MCF 10A (cell line): ENCODE results near the gene DCTN4. TPM values are rescaled to one million over a fixed set of nuclear protein-coding genes. Genes with fewer than 3 reads are reported as not detected.
A peak's percentile ranks its signal among the peaks of the same experiment; 100 is the strongest.

Experiments
- BruUV-seq: library from RNA; stranded (reverse); fragments of 400-500 nt; replicated peaks from 2 replicates; lab custom pipeline; 2021; lab: Mats Ljungman, UMichigan
- CTCF ChIA-PET: fragments of 300-600 bp; sonication (Branson Sonifier 250); formaldehyde crosslinking; extraction: SDS; loops from one replicate; lab custom pipeline; 2021; ENCODE audit warnings: antibody characterized with exemption, inconsistent platforms; lab: Yijun Ruan, JAX
- POLR2A ChIA-PET: fragments of 300-600, 350-650 bp; sonication (Branson Sonifier 250); formaldehyde crosslinking; extraction: SDS; loops from one replicate; lab custom pipeline; 2020; ENCODE audit warnings: antibody characterized with exemption, inconsistent platforms; lab: Yijun Ruan, JAX
- DNase-seq: peaks from one replicate; pipeline ENCODE4 v3.0.0-alpha.2; 2018; ENCODE audit not compliant: unreplicated experiment
- H3K27ac Mint-ChIP-seq: one replicate; pipeline ENCODE4 v1.8.0; 2022; ENCODE audit warnings: mild to moderate bottlenecking, low read depth, mixed read lengths; ENCODE audit not compliant: unreplicated experiment
- H3K27me3 Mint-ChIP-seq: one replicate; pipeline ENCODE4 v1.8.0; 2022; ENCODE audit warnings: mixed read lengths; ENCODE audit not compliant: insufficient read depth, unreplicated experiment
- H3K36me3 Mint-ChIP-seq: one replicate; pipeline ENCODE4 v1.8.0; 2022; ENCODE audit warnings: mild to moderate bottlenecking, moderate library complexity, mixed read lengths; ENCODE audit not compliant: insufficient read depth, unreplicated experiment
- H3K4me1 Mint-ChIP-seq: one replicate; pipeline ENCODE4 v1.8.0; 2022; ENCODE audit warnings: mixed read lengths; ENCODE audit not compliant: insufficient read depth, unreplicated experiment
- H3K4me3 Mint-ChIP-seq: one replicate; pipeline ENCODE4 v1.8.0; 2022; ENCODE audit warnings: mild to moderate bottlenecking, moderate library complexity, mixed read lengths; ENCODE audit not compliant: unreplicated experiment
- H3K9me3 Mint-ChIP-seq: one replicate; pipeline ENCODE4 v1.8.0; 2022; ENCODE audit warnings: mixed read lengths; ENCODE audit not compliant: unreplicated experiment
- CTCF ChIP-seq: fragments of 200-600 bp; IDR thresholded peaks from one replicate; pipeline ENCODE4 v1.8.0; 2022; ENCODE audit warnings: antibody characterized with exemption, mild to moderate bottlenecking; ENCODE audit not compliant: unreplicated experiment
- intact Hi-C: fragments of 100-400 bp; cut with micrococcal nuclease; formaldehyde crosslinking; loops from 2 replicates; pipeline ENCODE4 v1.14.1; 2022
- total RNA-seq: library from RNA; stranded (reverse); gene quantifications from 2 replicates; pipeline ENCODE4 v1.2.3, GENCODE V29; 2022

The DCTN4 gene
- total RNA-seq, 1 experiment from 2014 or later, result 143 TPM

- DNase-seq, result peak; percentile 59
- no TSS peak for BruUV-seq
- CTCF ChIA-PET, result interaction anchor here (0.6 to 14.2 kb wide), 34 partner anchors 10 to 336 kb away, joined by 3 to 348 read pairs (median 5); partner anchors contain the start of genes DCTN4, IRGM and RBM22
- peaks cover 46% of the 10 kb centered on the region for H3K4me1 Mint-ChIP-seq
- intact Hi-C loops, result loop anchor here (1.0 to 10.0 kb wide), 4 partner anchors 21 to 325 kb away; no protein-coding TSS in a partner anchor
- H3K27me3 Mint-ChIP-seq, result no peaks in the 10 kb centered on the region
- no peaks in the 10 kb centered on the region for H3K9me3 Mint-ChIP-seq
- H3K4me3 Mint-ChIP-seq, result peak overlapping the region; percentile 99
- peak overlapping the region; percentile 91 for H3K27ac Mint-ChIP-seq
- H3K36me3 Mint-ChIP-seq, result no peaks in the 10 kb centered on the region
- POLR2A ChIA-PET, result interaction anchor here (0.6 to 18.5 kb wide), 23 partner anchors 7 to 994 kb away, joined by 3 to 541 read pairs (median 4); partner anchors contain the start of genes CCDC69, DCTN4, RBM22 and RPS14
- TF ChIP-seq CTCF, result no peak
Observed at GRCh38 chr5:150779397-150780186, 20.8 kb upstream of the DCTN4 start.

DNA sequence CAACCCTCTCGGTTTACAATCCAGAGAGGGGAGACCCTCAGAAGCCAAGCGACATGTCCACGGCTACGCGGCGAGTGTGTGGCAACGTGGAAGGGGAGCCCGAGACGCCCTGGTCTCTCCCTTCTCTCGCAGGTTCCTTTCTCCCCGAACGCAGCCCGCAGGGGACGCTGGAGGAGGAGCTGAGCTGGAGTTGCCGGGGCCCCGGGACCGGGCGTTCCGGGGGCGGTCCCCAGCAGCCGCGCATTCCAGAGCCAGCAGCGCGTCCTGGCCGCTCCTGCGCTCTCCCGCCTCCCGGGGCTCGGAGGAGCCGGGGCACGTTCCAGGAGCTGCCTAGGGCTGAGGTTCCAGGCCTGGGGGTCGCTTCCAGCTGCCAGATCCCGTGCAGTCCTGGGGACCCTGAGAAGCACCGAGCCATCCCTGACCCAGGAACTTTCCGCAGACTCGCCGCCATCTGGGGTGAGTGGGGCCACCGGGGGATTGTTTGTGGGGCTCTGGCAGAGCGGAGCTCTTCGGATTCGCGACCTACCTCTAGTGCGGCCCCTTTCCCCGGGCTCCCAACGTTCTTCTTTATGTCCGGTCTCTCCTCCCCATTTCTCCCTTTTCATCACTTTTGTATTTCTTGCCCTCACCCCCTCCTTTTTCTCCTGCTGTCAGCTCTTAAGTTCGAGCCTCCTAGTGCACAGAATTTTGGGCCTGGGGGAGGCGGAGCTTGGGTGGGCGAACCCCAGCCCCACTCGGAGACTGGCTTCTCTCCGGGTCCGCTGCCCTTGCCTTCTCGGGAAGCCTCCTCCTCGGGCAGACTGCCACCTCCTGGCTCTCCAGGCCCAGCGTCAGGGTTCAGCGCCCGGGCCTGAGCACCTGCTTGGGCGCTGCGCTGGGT lies 19.9 kb upstream of the DCTN4 start, which contains the start of gene SMIM3:
Gene SMIM3, plus strand, starts transcription at position 241 of the 880 bp plus-strand sequence. CDS start 16,684 bp downstream, outside the sequence.
- H3K27ac Mint-ChIP-seq, result peak within 1 kb of the TSS; percentile 91
- ChIA-PET CTCF (interaction anchor here (0.5 to 14.2 kb wide), 44 partner anchors 10 to 340 kb away, joined by 3 to 348 read pairs (median 5); partner anchors contain the start of genes DCTN4, IRGM and RBM22), POLR2A (interaction anchor here (0.5 to 18.5 kb wide), 29 partner anchors 8 to 474 kb away, joined by 3 to 541 read pairs (median 4); partner anchors contain the start of genes DCTN4, GM2A, RBM22 and RPS14)
- H3K4me3 Mint-ChIP-seq, result peak within 1 kb of the TSS; percentile 99
- H3K36me3 Mint-ChIP-seq, result no peaks in the 10 kb centered on the region
- BruUV-seq, result no TSS peak
- DNase-seq, result peak; percentile 84
- intact Hi-C loops, result loop anchor here (1.0 to 10.0 kb wide), 4 partner anchors 15 to 324 kb away; no protein-coding TSS in a partner anchor
- peak; percentile 54 for TF ChIP-seq CTCF
- no peaks in the 10 kb centered on the region for H3K9me3 Mint-ChIP-seq
- H3K27me3 Mint-ChIP-seq, result no peaks in the 10 kb centered on the region
- peaks cover 47% of the 10 kb centered on the region for H3K4me1 Mint-ChIP-seq

DNA sequence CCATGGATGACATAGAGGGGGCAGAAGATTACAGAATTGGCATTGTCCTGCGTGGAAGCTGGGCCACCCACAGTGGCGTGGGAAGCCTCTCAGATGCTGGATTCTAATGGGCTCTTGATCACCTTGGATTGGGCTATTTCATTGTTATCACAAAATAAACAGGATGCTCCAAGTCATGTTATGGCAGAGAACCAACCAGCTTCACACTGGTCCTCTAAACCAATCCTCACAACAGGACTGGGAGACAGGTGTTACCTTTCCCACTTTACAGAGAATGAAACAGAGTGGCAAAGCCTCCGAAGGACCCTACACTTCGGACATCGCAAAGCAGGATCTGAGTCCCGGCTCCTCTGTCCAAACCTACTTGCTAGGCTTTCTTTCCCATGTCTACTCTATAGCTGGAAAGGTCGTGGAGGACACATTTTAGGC lies 19.3 kb upstream of the DCTN4 start:
- no peak for TF ChIP-seq CTCF
- TSS peak; percentile 34 for BruUV-seq
- Mint-ChIP-seq H3K9me3 (no peaks in the 10 kb centered on the region), H3K27me3 (no peaks in the 10 kb centered on the region), H3K4me1 (peaks cover 48% of the 10 kb centered on the region), H3K4me3 (peak overlapping the region; percentile 99), H3K36me3 (no peaks in the 10 kb centered on the region), H3K27ac (peak overlapping the region; percentile 91)
- intact Hi-C loops, result loop anchor here (1.0 to 10.0 kb wide), 2 partner anchors 15 to 323 kb away; no protein-coding TSS in a partner anchor
- DNase-seq, result no peak
- ChIA-PET POLR2A (interaction anchor here (0.9 to 18.5 kb wide), 19 partner anchors 9 to 475 kb away, joined by 3 to 541 read pairs (median 4); partner anchors contain the start of genes DCTN4, GM2A, RBM22 and RPS14), CTCF (interaction anchor here (0.6 to 14.2 kb wide), 26 partner anchors 9 to 326 kb away, joined by 3 to 348 read pairs (median 6); partner anchors contain the start of genes DCTN4, IRGM and RBM22)
